Fibroblast of peridontal ligament (primary cell): ENCODE results near the gene AFMID.

Source experiments
- DNase-seq: peaks from one replicate; pipeline ENCODE4 v3.0.0-alpha.2; 2010; ENCODE audit errors: extremely low read depth

Gene AFMID

GRCh38 chr17:78255029-78255656, 68.0 kb downstream of the AFMID start:
- no peak for DNase-seq

GRCh38 chr17:78255953-78256706, 69.0 kb downstream of the AFMID start:
- DNase-seq, result no peak

GRCh38 chr17:78256707-78257591, 69.8 kb downstream of the AFMID start:
- no peak for DNase-seq
